Suprapubic skin (tissue), 4 donors: ENCODE measurements around the gene CNTN4. TPM values are rescaled to one million over a fixed set of nuclear protein-coding genes. Genes with fewer than 3 reads are reported as not detected.

Source experiments
- DNase-seq, 2 donors: peaks; one replicate each; pipeline ENCODE4 v3.0.0-alpha.2; 2019; ENCODE audit warnings: low spot score in 2 of 2
- H3K27ac ChIP-seq: fragments of 200-600 bp; sonication (generic); one replicate; pipeline ENCODE4 v1.5.1; 2019
- H3K27me3 ChIP-seq: fragments of 200-600 bp; sonication (generic); one replicate; pipeline ENCODE4 v1.5.1; 2019
- H3K36me3 ChIP-seq: fragments of 200-600 bp; sonication (generic); one replicate; pipeline ENCODE4 v1.5.1; 2019
- H3K4me1 ChIP-seq: fragments of 200-600 bp; sonication (generic); one replicate; pipeline ENCODE4 v1.5.1; 2019
- H3K4me3 ChIP-seq: fragments of 200-600 bp; sonication (generic); one replicate; pipeline ENCODE4 v1.5.1; 2019; ENCODE audit warnings: mild to moderate bottlenecking
- H3K9me3 ChIP-seq: fragments of 200-600 bp; sonication (generic); one replicate; pipeline ENCODE4 v1.5.1; 2019
- EP300 ChIP-seq: sonication (generic); formaldehyde crosslinking; IDR thresholded peaks from one replicate; pipeline ENCODE4 v1.6.1; 2017; ENCODE audit warnings: antibody characterized with exemption
- POLR2A ChIP-seq, 2 donors: fragments of 450-650 bp; IDR thresholded peaks; one replicate each; pipeline ENCODE4 v1.6.1; 2017; ENCODE audit warnings: antibody characterized with exemption in 2 of 2, mild to moderate bottlenecking in 2 of 2, moderate library complexity in 2 of 2
- POLR2AphosphoS5 ChIP-seq, 3 donors: sonication (generic); formaldehyde crosslinking; IDR thresholded peaks; one replicate each; pipeline ENCODE4 v1.6.1; 2017; ENCODE audit warnings: antibody characterized with exemption in 3 of 3
- WGBS: methylation state at CpG from one replicate; pipeline ENCODE4 v1.1.5; 2018; 5-methylcytosine and 5-hydroxymethylcytosine counted together
- total RNA-seq, 4 donors: library from RNA; depleted of rRNA; stranded (reverse); fragments of >200 nt; gene quantifications; one replicate each; pipeline ENCODE4 v1.1.0, GENCODE V29; 2016
- TF ChIP-seq, protein P1 (sequence below), 2 donors: fragments of 200-600 bp in 1 of 2; fragments of 450-650 bp in 1 of 2; sonication (generic) in 1 of 2; IDR thresholded peaks; one replicate each; pipeline ENCODE4 v1.5.1; 2016 to 2019; ENCODE audit warnings: antibody characterized with exemption in 2 of 2, mild to moderate bottlenecking in 1 of 2, moderate library complexity in 1 of 2

The CNTN4 gene
- total RNA-seq, 4 donors from 2014 or later: 0.60 to 8.1 (median 7.5) TPM

DNA sequence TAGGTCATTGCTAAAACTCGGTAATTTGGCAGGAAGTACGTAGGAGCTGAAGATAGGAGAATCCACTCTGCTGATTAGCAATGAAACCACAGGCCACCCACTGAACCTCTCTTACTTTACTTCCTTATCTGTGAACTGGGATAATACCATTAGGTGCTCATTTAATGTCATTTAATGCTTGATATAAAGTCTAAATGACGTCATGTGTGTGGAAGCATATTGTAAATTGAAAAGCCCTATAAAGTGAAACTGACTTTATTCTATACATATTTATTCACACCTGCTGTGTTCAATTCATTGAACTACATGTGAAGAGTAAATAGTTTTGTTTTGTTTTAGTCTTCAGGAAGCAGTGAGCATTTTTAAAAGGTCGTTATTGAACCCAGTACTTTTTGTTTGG is 137.5 kb downstream of the CNTN4 start:
- WGBS: 82% methylated on average over 4 of the region's 4 CpGs
- Histone ChIP-seq H3K4me1 (no peaks in the 10 kb centered on the region), H3K27me3 (no peaks in the 10 kb centered on the region), H3K9me3 (no peaks in the 10 kb centered on the region), H3K4me3 (no peak overlapping the region), H3K36me3 (no peaks in the 10 kb centered on the region), H3K27ac (no peak overlapping the region)
- no peak for TF ChIP-seq POLR2AphosphoS5 (IDR thresholded peaks at IDR 0.05)
- TF ChIP-seq, protein P1, sequence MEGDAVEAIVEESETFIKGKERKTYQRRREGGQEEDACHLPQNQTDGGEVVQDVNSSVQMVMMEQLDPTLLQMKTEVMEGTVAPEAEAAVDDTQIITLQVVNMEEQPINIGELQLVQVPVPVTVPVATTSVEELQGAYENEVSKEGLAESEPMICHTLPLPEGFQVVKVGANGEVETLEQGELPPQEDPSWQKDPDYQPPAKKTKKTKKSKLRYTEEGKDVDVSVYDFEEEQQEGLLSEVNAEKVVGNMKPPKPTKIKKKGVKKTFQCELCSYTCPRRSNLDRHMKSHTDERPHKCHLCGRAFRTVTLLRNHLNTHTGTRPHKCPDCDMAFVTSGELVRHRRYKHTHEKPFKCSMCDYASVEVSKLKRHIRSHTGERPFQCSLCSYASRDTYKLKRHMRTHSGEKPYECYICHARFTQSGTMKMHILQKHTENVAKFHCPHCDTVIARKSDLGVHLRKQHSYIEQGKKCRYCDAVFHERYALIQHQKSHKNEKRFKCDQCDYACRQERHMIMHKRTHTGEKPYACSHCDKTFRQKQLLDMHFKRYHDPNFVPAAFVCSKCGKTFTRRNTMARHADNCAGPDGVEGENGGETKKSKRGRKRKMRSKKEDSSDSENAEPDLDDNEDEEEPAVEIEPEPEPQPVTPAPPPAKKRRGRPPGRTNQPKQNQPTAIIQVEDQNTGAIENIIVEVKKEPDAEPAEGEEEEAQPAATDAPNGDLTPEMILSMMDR (IDR thresholded peaks at IDR 0.05): no peak
- TF ChIP-seq EP300: no peak
- no peak for TF ChIP-seq POLR2A (IDR thresholded peaks at IDR 0.05)
- no peak for DNase-seq

- no peaks in the 10 kb centered on the region for H3K27me3 ChIP-seq
- TF ChIP-seq, protein P1 (IDR thresholded peaks at IDR 0.05): no peak
- TF ChIP-seq POLR2A (IDR thresholded peaks at IDR 0.05) (no peak), POLR2AphosphoS5 (IDR thresholded peaks at IDR 0.05) (no peak), EP300 (no peak)
- no peaks in the 10 kb centered on the region for H3K4me1 ChIP-seq
Observed at GRCh38 chr3:2244137-2244536, 145.5 kb downstream of the CNTN4 start.

DNA sequence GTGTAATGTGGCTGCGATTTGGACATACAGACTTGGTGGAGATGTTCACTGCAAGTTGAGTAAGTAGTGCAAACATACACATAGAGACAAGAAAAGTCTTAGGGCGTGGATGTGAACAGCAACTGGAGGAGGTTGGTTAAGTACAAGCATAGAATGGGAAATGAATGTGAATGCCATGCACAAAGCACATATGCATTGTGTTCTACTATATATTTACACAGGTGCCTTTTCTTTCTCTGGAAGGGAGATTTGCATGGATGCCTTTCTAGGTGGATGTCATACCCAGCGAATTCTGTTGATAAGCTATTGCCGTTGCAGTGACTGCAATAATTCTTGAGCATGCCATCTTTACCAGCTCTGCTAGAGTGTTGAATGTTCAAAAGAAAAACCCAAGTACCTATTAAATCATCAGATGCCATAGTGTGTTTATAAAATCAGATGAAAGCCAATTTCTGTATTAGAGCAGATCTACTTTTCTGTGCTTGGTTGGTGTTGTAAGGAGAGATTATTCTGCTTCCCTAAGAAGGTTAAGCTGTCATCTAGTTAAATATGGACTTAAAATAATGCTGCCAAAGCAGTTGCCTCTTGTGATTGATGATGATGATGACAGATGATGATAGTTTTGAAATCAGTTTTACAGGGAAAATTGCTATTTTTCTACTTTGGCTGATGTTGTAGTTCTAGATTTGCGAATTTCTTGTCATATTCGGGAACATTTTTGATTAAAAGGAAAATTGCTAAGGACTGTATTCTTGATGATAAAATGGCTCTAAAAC is 148.4 kb downstream of the CNTN4 start:
- TF ChIP-seq POLR2A (IDR thresholded peaks at IDR 0.05): no peak
- no peak for TF ChIP-seq POLR2AphosphoS5 (IDR thresholded peaks at IDR 0.05)
- TF ChIP-seq, protein P1 (IDR thresholded peaks at IDR 0.05): no peak
- TF ChIP-seq EP300: no peak
- H3K4me3 ChIP-seq: no peak overlapping the region
- no peaks in the 10 kb centered on the region for H3K4me1 ChIP-seq
- DNase-seq: no peak
- WGBS: 68% methylated on average over 6 of the region's 6 CpGs
- no peaks in the 10 kb centered on the region for H3K9me3 ChIP-seq
- no peaks in the 10 kb centered on the region for H3K27me3 ChIP-seq
- H3K27ac ChIP-seq: no peak overlapping the region
- H3K36me3 ChIP-seq: no peaks in the 10 kb centered on the region

More at GRCh38 chr3:2244137-2244536, 145.5 kb downstream of the CNTN4 start:
- Histone ChIP-seq H3K36me3 (no peaks in the 10 kb centered on the region), H3K9me3 (no peaks in the 10 kb centered on the region), H3K4me3 (no peak overlapping the region), H3K27ac (no peak overlapping the region)
- no peak for DNase-seq

- 72% methylated on average over 4 of the region's 4 CpGs for WGBS
- Histone ChIP-seq H3K27ac (no peak overlapping the region), H3K9me3 (no peaks in the 10 kb centered on the region), H3K27me3 (no peaks in the 10 kb centered on the region), H3K4me3 (no peak overlapping the region), H3K4me1 (no peaks in the 10 kb centered on the region), H3K36me3 (no peaks in the 10 kb centered on the region)
- TF ChIP-seq, protein P1 (IDR thresholded peaks at IDR 0.05): no peak
- TF ChIP-seq POLR2AphosphoS5 (IDR thresholded peaks at IDR 0.05) (no peak), EP300 (no peak), POLR2A (IDR thresholded peaks at IDR 0.05) (no peak)
- no peak for DNase-seq
Observed at GRCh38 chr3:2247831-2248230, 149.2 kb downstream of the CNTN4 start.

- Histone ChIP-seq H3K27me3 (no peaks in the 10 kb centered on the region), H3K36me3 (no peaks in the 10 kb centered on the region), H3K27ac (no peak overlapping the region), H3K4me1 (no peaks in the 10 kb centered on the region), H3K9me3 (no peaks in the 10 kb centered on the region), H3K4me3 (no peak overlapping the region)
- DNase-seq: no peak
- no peak for TF ChIP-seq POLR2A (IDR thresholded peaks at IDR 0.05)
- no peak for TF ChIP-seq EP300
- TF ChIP-seq POLR2AphosphoS5 (IDR thresholded peaks at IDR 0.05): no peak
- TF ChIP-seq, protein P1 (IDR thresholded peaks at IDR 0.05): no peak
- WGBS: 86% methylated on average over 3 of the region's 3 CpGs
Observed at GRCh38 chr3:2250783-2251182, 152.1 kb downstream of the CNTN4 start.
